Tibial nerve (tissue), 4 donors: ENCODE data around the gene HSP90AB1.

ENCODE experiments used
- EP300 ChIP-seq, 2 donors: sonication (generic); formaldehyde crosslinking; IDR thresholded peaks; one replicate each; pipeline ENCODE4 v1.6.1; 2017; ENCODE audit warnings: antibody characterized with exemption in 2 of 2, mild to moderate bottlenecking in 1 of 2
- POLR2A ChIP-seq, 2 donors: fragments of 450-650 bp; IDR thresholded peaks; one replicate each; pipeline ENCODE4 v1.6.1; 2017; ENCODE audit warnings: antibody characterized with exemption in 2 of 2, mild to moderate bottlenecking in 2 of 2, moderate library complexity in 2 of 2
- TF ChIP-seq, protein P1 (sequence below), 5 experiments: fragments of 200-600 bp in 3 of 5; fragments of 450-650 bp in 2 of 5; sonication (generic) in 3 of 5; IDR thresholded peaks; one replicate each; pipeline ENCODE4 v1.5.1; 2016 to 2019; ENCODE audit warnings: antibody characterized with exemption in 5 of 5, mild to moderate bottlenecking in 3 of 5, moderate library complexity in 2 of 5

DNA sequence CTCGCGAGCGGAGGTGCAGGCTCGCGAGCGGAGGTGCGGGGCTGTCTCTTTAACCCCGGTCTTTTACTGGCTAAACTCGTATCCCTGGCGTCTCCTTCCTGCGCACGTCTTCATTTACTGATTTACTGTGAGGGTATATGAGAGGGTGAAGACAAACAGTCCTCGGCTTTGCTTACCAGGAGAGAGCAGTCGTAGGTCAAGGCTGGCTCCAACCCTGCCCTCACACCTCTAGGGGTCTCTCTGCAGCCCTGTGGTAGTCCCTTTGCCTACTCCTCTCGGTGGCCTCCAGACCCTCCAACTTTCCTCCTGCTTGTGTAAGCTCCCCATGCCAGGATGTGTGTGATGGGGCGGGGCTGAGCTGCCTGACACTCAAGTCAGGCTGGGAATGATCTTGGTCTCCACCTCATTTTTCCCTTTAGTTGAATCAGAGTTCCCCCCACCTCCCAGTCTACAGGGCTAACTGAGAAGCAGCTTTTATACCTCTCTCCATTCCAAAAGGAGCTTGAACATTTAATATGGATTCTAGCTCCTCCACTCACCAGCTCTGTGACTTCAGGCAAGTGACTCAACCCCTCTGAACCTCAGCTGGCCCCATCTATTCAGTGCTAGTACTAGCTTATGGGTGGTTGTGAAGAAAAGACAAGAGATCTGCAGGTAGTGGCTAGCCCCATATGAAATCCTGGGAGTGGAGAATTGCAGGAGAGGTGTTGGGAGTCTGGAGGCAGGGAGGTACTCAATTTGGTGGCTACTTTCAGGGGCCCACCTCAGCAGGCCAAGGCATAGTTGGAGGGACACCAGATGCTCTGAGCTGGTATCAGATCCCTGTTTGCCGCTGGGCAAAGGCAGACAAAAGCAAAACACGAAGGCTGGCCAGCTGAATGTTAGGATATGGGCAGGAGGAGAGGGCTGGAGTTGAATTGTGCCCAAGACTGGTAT is 22.6 kb upstream of the HSP90AB1 start:
- TF ChIP-seq, protein P1, sequence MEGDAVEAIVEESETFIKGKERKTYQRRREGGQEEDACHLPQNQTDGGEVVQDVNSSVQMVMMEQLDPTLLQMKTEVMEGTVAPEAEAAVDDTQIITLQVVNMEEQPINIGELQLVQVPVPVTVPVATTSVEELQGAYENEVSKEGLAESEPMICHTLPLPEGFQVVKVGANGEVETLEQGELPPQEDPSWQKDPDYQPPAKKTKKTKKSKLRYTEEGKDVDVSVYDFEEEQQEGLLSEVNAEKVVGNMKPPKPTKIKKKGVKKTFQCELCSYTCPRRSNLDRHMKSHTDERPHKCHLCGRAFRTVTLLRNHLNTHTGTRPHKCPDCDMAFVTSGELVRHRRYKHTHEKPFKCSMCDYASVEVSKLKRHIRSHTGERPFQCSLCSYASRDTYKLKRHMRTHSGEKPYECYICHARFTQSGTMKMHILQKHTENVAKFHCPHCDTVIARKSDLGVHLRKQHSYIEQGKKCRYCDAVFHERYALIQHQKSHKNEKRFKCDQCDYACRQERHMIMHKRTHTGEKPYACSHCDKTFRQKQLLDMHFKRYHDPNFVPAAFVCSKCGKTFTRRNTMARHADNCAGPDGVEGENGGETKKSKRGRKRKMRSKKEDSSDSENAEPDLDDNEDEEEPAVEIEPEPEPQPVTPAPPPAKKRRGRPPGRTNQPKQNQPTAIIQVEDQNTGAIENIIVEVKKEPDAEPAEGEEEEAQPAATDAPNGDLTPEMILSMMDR (IDR thresholded peaks at IDR 0.05) = peak in 1 of 5 experiments; percentile 2
- TF ChIP-seq POLR2A (IDR thresholded peaks at IDR 0.05) (no peak), EP300 (IDR thresholded peaks at IDR 0.05) (no peak)
